ENCODE measurements around the gene NPIPB2.
"Not testable (repeated sequence)": the region's sequence is repeated elsewhere in the genome, so short reads cannot be mapped to it uniquely, and the experiment has no call there.

DNA sequence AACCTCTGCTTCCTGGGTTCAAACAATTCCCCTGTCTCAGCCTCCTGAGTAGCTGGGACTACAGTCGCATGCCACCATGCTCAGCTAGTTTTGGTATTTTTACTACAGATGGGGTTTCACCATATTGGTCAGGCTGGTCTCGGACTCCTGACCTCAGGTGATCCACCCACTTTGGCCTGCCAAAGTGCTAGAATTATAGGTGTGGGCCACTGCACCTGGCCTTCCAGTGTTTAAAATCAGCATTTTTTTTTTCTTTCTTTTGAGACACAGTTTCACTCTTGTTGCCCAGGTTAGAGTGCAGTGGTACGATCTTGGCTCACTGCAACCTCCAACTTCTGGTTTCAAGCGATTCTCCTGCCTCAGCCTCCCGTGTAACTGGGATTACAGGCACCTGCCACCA, 28.4 kb upstream of the NPIPB2 start:
- TF ChIP-seq, protein P1, sequence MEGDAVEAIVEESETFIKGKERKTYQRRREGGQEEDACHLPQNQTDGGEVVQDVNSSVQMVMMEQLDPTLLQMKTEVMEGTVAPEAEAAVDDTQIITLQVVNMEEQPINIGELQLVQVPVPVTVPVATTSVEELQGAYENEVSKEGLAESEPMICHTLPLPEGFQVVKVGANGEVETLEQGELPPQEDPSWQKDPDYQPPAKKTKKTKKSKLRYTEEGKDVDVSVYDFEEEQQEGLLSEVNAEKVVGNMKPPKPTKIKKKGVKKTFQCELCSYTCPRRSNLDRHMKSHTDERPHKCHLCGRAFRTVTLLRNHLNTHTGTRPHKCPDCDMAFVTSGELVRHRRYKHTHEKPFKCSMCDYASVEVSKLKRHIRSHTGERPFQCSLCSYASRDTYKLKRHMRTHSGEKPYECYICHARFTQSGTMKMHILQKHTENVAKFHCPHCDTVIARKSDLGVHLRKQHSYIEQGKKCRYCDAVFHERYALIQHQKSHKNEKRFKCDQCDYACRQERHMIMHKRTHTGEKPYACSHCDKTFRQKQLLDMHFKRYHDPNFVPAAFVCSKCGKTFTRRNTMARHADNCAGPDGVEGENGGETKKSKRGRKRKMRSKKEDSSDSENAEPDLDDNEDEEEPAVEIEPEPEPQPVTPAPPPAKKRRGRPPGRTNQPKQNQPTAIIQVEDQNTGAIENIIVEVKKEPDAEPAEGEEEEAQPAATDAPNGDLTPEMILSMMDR (IDR thresholded peaks at IDR 0.05): not testable (repeated sequence)
- not testable (repeated sequence) for TF ChIP-seq POLR2AphosphoS5 (IDR thresholded peaks at IDR 0.05)
